H1 (cell line): ENCODE results near the gene SLIT3. TPM values are rescaled to one million over a fixed set of nuclear protein-coding genes. Genes with fewer than 3 reads are reported as not detected.

Experiments used
- CTCF ChIA-PET: fragments of 300-600 bp; sonication (Branson Sonifier 250); formaldehyde crosslinking; loops from one replicate; lab custom pipeline; 2021; ENCODE audit not compliant: partially characterized antibody; lab: Charles Lee
- POLR2A ChIA-PET: fragments of 300-600 bp; sonication (Branson Sonifier 250); formaldehyde crosslinking; loops from one replicate; lab custom pipeline; 2021; ENCODE audit warnings: inconsistent platforms; ENCODE audit not compliant: partially characterized antibody; lab: Charles Lee
- DNase-seq, 2 experiments: peaks; one replicate each; pipeline versions ENCODE4 v3.0.0 to v3.0.0-alpha.2; 2010 to 2022; ENCODE audit warnings: low spot score in 2 of 2, low read depth in 1 of 2, mixed read lengths in 1 of 2
- FAIRE-seq: peaks from 2 replicates; lab custom pipeline; 2011; peaks lifted over from hg19 to GRCh38; lab: Jason Lieb, UNC
- H2AFZ ChIP-seq: 2 replicates; pipeline ENCODE4 v1.8.1; 2012; ENCODE audit warnings: low read length, inconsistent platforms
- H2AK5ac ChIP-seq: 2 replicates; pipeline ENCODE4 v1.6.1; 2013; ENCODE audit warnings: low read depth, low read length
- H2BK120ac ChIP-seq: replicated peaks from 2 replicates; pipeline ENCODE3; 2013; ENCODE audit warnings: low read depth, low read length, inconsistent platforms
- H2BK12ac ChIP-seq: 2 replicates; pipeline ENCODE4 v1.6.1; 2013; ENCODE audit warnings: low read depth, low read length
- H2BK15ac ChIP-seq: 2 replicates; pipeline ENCODE4 v1.6.1; 2013; ENCODE audit warnings: low read length
- H2BK20ac ChIP-seq: 2 replicates; pipeline ENCODE4 v1.6.1; 2013; ENCODE audit warnings: low read length
- H2BK5ac ChIP-seq: 2 replicates; pipeline ENCODE4 v1.6.1; 2013; ENCODE audit warnings: low read depth, low read length
- H3K14ac ChIP-seq: 2 replicates; pipeline ENCODE4 v1.6.1; 2013; ENCODE audit warnings: inconsistent platforms; ENCODE audit not compliant: insufficient read length
- H3K18ac ChIP-seq: 2 replicates; pipeline ENCODE4 v1.6.1; 2013; ENCODE audit warnings: low read length; ENCODE audit errors: extremely low read depth
- H3K23ac ChIP-seq: 2 replicates; pipeline ENCODE4 v1.6.1; 2013; ENCODE audit warnings: inconsistent platforms; ENCODE audit not compliant: insufficient read length
- H3K23me2 ChIP-seq: 2 replicates; pipeline ENCODE4 v1.6.1; 2013; ENCODE audit warnings: low read depth, low read length
- H3K27ac ChIP-seq: 2 replicates; pipeline ENCODE4 v1.6.1; 2011; ENCODE audit warnings: low read depth, low read length, inconsistent platforms
- H3K27me3 ChIP-seq, 4 experiments: replicated peaks in 1 of 4; 1 replicate in 1 of 4; 2 replicates in 3 of 4; pipeline versions ENCODE4 v1.6.1 to v1.8.1; 2011 to 2013; ENCODE audit warnings: low read length in 3 of 4, mild to moderate bottlenecking in 3 of 4, inconsistent platforms in 2 of 4, mixed read lengths in 2 of 4, moderate library complexity in 1 of 4; ENCODE audit not compliant: control insufficient read depth in 3 of 4, insufficient read depth in 3 of 4; ENCODE audit errors: extremely low read depth in 1 of 4
- H3K36me3 ChIP-seq, 4 experiments: 2 replicates each; pipeline versions ENCODE4 v1.6.1 to v1.8.1; 2011 to 2013; ENCODE audit warnings: mild to moderate bottlenecking in 4 of 4, low read length in 3 of 4, moderate library complexity in 2 of 4, control low read depth in 1 of 4, inconsistent platforms in 1 of 4; ENCODE audit not compliant: insufficient read depth in 4 of 4, control insufficient read depth in 2 of 4
- H3K4ac ChIP-seq: replicated peaks from 2 replicates; pipeline ENCODE3; 2013; ENCODE audit warnings: low read length, low read depth, mixed read lengths, inconsistent platforms; ENCODE audit not compliant: insufficient read length
- H3K4me1 ChIP-seq, 4 experiments: replicated peaks in 1 of 4; 1 replicate in 1 of 4; 2 replicates in 3 of 4; pipeline versions ENCODE4 v1.6.1 to v1.8.1; 2011 to 2013; ENCODE audit warnings: low read length in 3 of 4, inconsistent platforms in 2 of 4, mixed read lengths in 1 of 4; ENCODE audit not compliant: insufficient read depth in 4 of 4, control insufficient read depth in 3 of 4
- H3K4me2 ChIP-seq, 2 experiments: 2 replicates each; pipeline versions ENCODE4 v1.6.1 to v1.8.1; 2011 to 2013; ENCODE audit warnings: low read depth in 2 of 2, low read length in 2 of 2, control low read depth in 1 of 2, inconsistent platforms in 1 of 2, mild to moderate bottlenecking in 1 of 2; ENCODE audit not compliant: insufficient read depth in 1 of 2
- H3K4me3 ChIP-seq, 4 experiments: fragments of 200-600, 300-600 bp in 1 of 4; sonication (generic), shearing (Covaris generic), sonication (Bioruptor Twin) in 1 of 4; 2 replicates each; pipeline versions ENCODE4 v1.5.1 to v1.8.1; 2011 to 2016; ENCODE audit warnings: low read length in 4 of 4, low read depth in 3 of 4, control low read depth in 2 of 4, inconsistent platforms in 2 of 4, mild to moderate bottlenecking in 2 of 4, mixed read lengths in 1 of 4, moderate library complexity in 1 of 4; ENCODE audit not compliant: insufficient read depth in 2 of 4; ENCODE audit errors: extremely low read depth in 1 of 4
- H3K56ac ChIP-seq: replicated peaks from 2 replicates; pipeline ENCODE3; 2013; ENCODE audit warnings: low read depth, mild to moderate bottlenecking, mixed read lengths, low read length, inconsistent platforms; ENCODE audit not compliant: insufficient read length
- H3K79me1 ChIP-seq: 2 replicates; pipeline ENCODE4 v1.6.1; 2013; ENCODE audit warnings: low read depth, low read length, control low read depth
- H3K79me2 ChIP-seq, 2 experiments: 2 replicates each; pipeline versions ENCODE4 v1.6.1 to v1.8.1; 2012 to 2013; ENCODE audit warnings: low read length in 2 of 2, mild to moderate bottlenecking in 2 of 2, inconsistent platforms in 1 of 2; ENCODE audit not compliant: insufficient read depth in 2 of 2, control insufficient read depth in 1 of 2
- H3K9ac ChIP-seq, 4 experiments: replicated peaks in 1 of 4; 1 replicate in 1 of 4; 2 replicates in 3 of 4; pipeline versions ENCODE4 v1.6.1 to v1.8.1; 2011 to 2013; ENCODE audit warnings: low read depth in 3 of 4, low read length in 3 of 4, control low read depth in 2 of 4, mild to moderate bottlenecking in 2 of 4, moderate library complexity in 2 of 4, inconsistent platforms in 1 of 4; ENCODE audit errors: extremely low read depth in 1 of 4
- H3K9me3 ChIP-seq, 2 experiments: 2 replicates each; pipeline versions ENCODE4 v1.6.1 to v1.8.1; 2012 to 2013; ENCODE audit warnings: mild to moderate bottlenecking in 2 of 2, moderate library complexity in 2 of 2, control low read depth in 1 of 2, inconsistent platforms in 1 of 2, low read depth in 1 of 2, low read length in 1 of 2, mixed read lengths in 1 of 2; ENCODE audit not compliant: insufficient read depth in 2 of 2
- H4K20me1 ChIP-seq, 2 experiments: replicated peaks in 1 of 2; 2 replicates each; pipeline versions ENCODE3 to v1.8.1; 2011 to 2013; ENCODE audit warnings: inconsistent platforms in 2 of 2, low read length in 2 of 2, mild to moderate bottlenecking in 1 of 2; ENCODE audit not compliant: insufficient read depth in 2 of 2, control insufficient read depth in 1 of 2
- H4K5ac ChIP-seq: 2 replicates; pipeline ENCODE4 v1.6.1; 2013; ENCODE audit warnings: low read length, low read depth, mixed read lengths, inconsistent platforms; ENCODE audit not compliant: insufficient read length
- H4K8ac ChIP-seq: 2 replicates; pipeline ENCODE4 v1.8.0; 2013; ENCODE audit warnings: mild to moderate bottlenecking, moderate library complexity, low read length, inconsistent platforms; ENCODE audit not compliant: insufficient read depth; ENCODE audit errors: extremely low read depth
- H4K91ac ChIP-seq: replicated peaks from 2 replicates; pipeline ENCODE3; 2013; ENCODE audit warnings: low read length, mixed read lengths, inconsistent platforms; ENCODE audit not compliant: insufficient read length
- BACH1 ChIP-seq: IDR thresholded peaks from 2 replicates; pipeline ENCODE4 v1.6.1; 2012; ENCODE audit warnings: low read length, improper control_type of control experiment
- BCL11A ChIP-seq, 2 experiments: IDR thresholded peaks; one replicate each; pipeline ENCODE4 v1.6.1; 2011; ENCODE audit warnings: low read depth in 2 of 2, low read length in 2 of 2, mild to moderate bottlenecking in 2 of 2
- CEBPB ChIP-seq: IDR thresholded peaks from 2 replicates; pipeline ENCODE4 v1.6.1; 2012; ENCODE audit warnings: low read depth, low read length
- E2F6 ChIP-seq: IDR thresholded peaks from 2 replicates; pipeline ENCODE4 v1.6.1; 2012; ENCODE audit warnings: inconsistent platforms
- EZH2 ChIP-seq: fragments of 200-600 bp; sonication (generic); IDR thresholded peaks from 2 replicates; pipeline ENCODE4 v1.7.1; 2012; ENCODE audit warnings: low read depth, mild to moderate bottlenecking, moderate library complexity, low read length, inconsistent platforms; ENCODE audit not compliant: severe bottlenecking
- GABPA ChIP-seq: IDR thresholded peaks from 2 replicates; pipeline ENCODE4 v1.6.1; 2011; ENCODE audit warnings: mild to moderate bottlenecking, low read length, moderate library complexity, borderline replicate concordance; ENCODE audit not compliant: insufficient read depth
- POLR2A ChIP-seq, 2 experiments: IDR thresholded peaks; 1 replicate in 1 of 2; 2 replicates in 1 of 2; pipeline ENCODE4 v1.6.1; 2011; ENCODE audit warnings: low read depth in 2 of 2, low read length in 2 of 2, mild to moderate bottlenecking in 2 of 2; ENCODE audit errors: control extremely low read depth in 1 of 2
- RXRA ChIP-seq: IDR thresholded peaks from 2 replicates; pipeline ENCODE4 v1.6.1; 2011; ENCODE audit warnings: low read depth, mild to moderate bottlenecking, low read length, moderate library complexity; ENCODE audit not compliant: insufficient read depth
- SAP30 ChIP-seq: fragments of 300-600 bp; sonication (generic); IDR thresholded peaks from 2 replicates; pipeline ENCODE4 v1.7.1; 2012; ENCODE audit warnings: low read length, moderate library complexity, mild to moderate bottlenecking, inconsistent platforms; ENCODE audit not compliant: insufficient read depth, insufficient replicate concordance
- SRF ChIP-seq: IDR thresholded peaks from 2 replicates; pipeline ENCODE4 v1.6.1; 2011; ENCODE audit warnings: mild to moderate bottlenecking, low read depth, low read length, moderate library complexity
- TAF1 ChIP-seq: IDR thresholded peaks from 2 replicates; pipeline ENCODE4 v1.6.1; 2011; ENCODE audit warnings: mild to moderate bottlenecking, low read depth, low read length
- TAF7 ChIP-seq: optimal IDR thresholded peaks from 2 replicates; pipeline ENCODE3; 2011; ENCODE audit warnings: low read depth, mild to moderate bottlenecking, inconsistent platforms, low read length, moderate library complexity, borderline replicate concordance
- WGBS, 2 experiments: shearing (Covaris generic) in 1 of 2; methylation state at CpG; one replicate each; pipeline versions ENCODE4 v1.1.6 to v1.1.7; 2013 to 2015; ENCODE audit warnings: low lambda C conversion rate in 2 of 2, mixed read lengths in 2 of 2, inconsistent platforms in 1 of 2, low coverage in 1 of 2, missing lambda C conversion rate in 1 of 2; ENCODE audit not compliant: insufficient replicate concordance in 2 of 2, insufficient coverage in 1 of 2, insufficient read length in 1 of 2; ENCODE audit errors: extremely low coverage in 1 of 2, missing lambda C conversion rate in 1 of 2; 5-methylcytosine and 5-hydroxymethylcytosine counted together
- polyA plus RNA-seq, 7 experiments: library from polyadenylated mRNA; depleted of rRNA in 3 of 7; stranded (reverse) in 5 of 7; unstranded in 2 of 7; fragments of >200 nt in 5 of 7; fragments of 200-250 nt in 2 of 7; gene quantifications; 1 replicate in 5 of 7; 2 replicates in 1 of 7; 4 replicates in 1 of 7; pipeline versions ENCODE4 v1.2.1 to v1.2.3, GENCODE V29; 2011 to 2013; ENCODE audit warnings: missing spikeins in 2 of 7, mixed read lengths in 2 of 7
- total RNA-seq: library from RNA; stranded (reverse); fragmentation: NEBNext Ultra II Directional; extraction: Animal tissue kit (Norgen Biotek cat#: 25700); gene quantifications from 2 replicates; pipeline ENCODE4 v1.2.1, GENCODE V29; 2021

The SLIT3 gene
- total and polyA plus RNA-seq, 2 of the 8 experiments (the other 6 are each of a cell fraction or from before 2014, with no cell fraction given), result 1.1 to 1.2 TPM

- H3K79me1 ChIP-seq, result no peaks in the 10 kb centered on the region
- no peak overlapping the region for H2AFZ ChIP-seq
- no peak overlapping the region for H3K27ac ChIP-seq
- no peaks in the 10 kb centered on the region for H3K9me3 ChIP-seq
- H2BK20ac ChIP-seq, result no peak overlapping the region
- H3K18ac ChIP-seq, result no peak overlapping the region
- H4K91ac ChIP-seq, result no peak overlapping the region
- H3K4me2 ChIP-seq, result no peak overlapping the region
- H4K20me1 ChIP-seq, result no peaks in the 10 kb centered on the region
- H4K8ac ChIP-seq, result no peak overlapping the region
- no peak for FAIRE-seq
- H2BK5ac ChIP-seq, result no peak overlapping the region
- WGBS, 2 experiments, result 90 to 100% methylated on average over 2 to 5 of the region's 5 CpGs
- H3K4me1 ChIP-seq, result peaks cover 0 to 4% (median 2%) of the 10 kb centered on the region in 4 experiments; a peak in 2 of 7 replicates
- H3K23me2 ChIP-seq, result no peaks in the 10 kb centered on the region
- no peaks in the 10 kb centered on the region for H3K36me3 ChIP-seq
- H3K79me2 ChIP-seq, result no peaks in the 10 kb centered on the region; a peak in 1 of 4 replicates
- H3K4me3 ChIP-seq, result no peak overlapping the region
- ChIA-PET CTCF (interaction anchor here (0.8 to 1.4 kb wide), 3 partner anchors 14 to 73 kb away, joined by 3 read pairs; no protein-coding TSS in a partner anchor), POLR2A (no interaction called here)
- DNase-seq, result no peak
- H3K56ac ChIP-seq, result no peak overlapping the region
- H3K23ac ChIP-seq, result no peak overlapping the region
- H4K5ac ChIP-seq, result no peak overlapping the region
- H3K14ac ChIP-seq, result no peak overlapping the region
- H2BK120ac ChIP-seq, result no peak overlapping the region
- no peak overlapping the region for H2AK5ac ChIP-seq
- no peak for TF ChIP-seq CEBPB
- no peak for TF ChIP-seq SRF
- TF ChIP-seq GABPA, result no peak
- no peak for TF ChIP-seq E2F6
- no peak for TF ChIP-seq SAP30
- no peak for TF ChIP-seq EZH2
- TF ChIP-seq TAF1, result no peak
- no peak for TF ChIP-seq RXRA
- TF ChIP-seq BACH1, result no peak
- TF ChIP-seq POLR2A (IDR thresholded peaks at IDR 0.05; ENCODE audit: control extremely low read depth in 1 of 2, low read depth in 2 of 2, low read length in 2 of 2), result no peak
- no peak for TF ChIP-seq BCL11A (IDR thresholded peaks at IDR 0.05; ENCODE audit: low read depth in 2 of 2, low read length in 2 of 2)
- TF ChIP-seq TAF7, result no peak
- TF ChIP-seq, all 59 proteins: peak for 0
- Histone ChIP-seq H3K27me3 (no peaks in the 10 kb centered on the region; a peak in 3 of 7 replicates), H3K9ac (no peak overlapping the region), H2BK12ac (no peak overlapping the region), H2BK15ac (no peak overlapping the region), H3K4ac (no peak overlapping the region)
These were observed 480.1 kb downstream of the SLIT3 start for GRCh38 chr5:168820874-168821273.
